Ovary (tissue), 3 donors: ENCODE data around the gene CCDC63.

Source experiments
- CTCF ChIP-seq, 3 donors: fragments of 450-650 bp in 2 of 3; fragments of 200-600 bp in 1 of 3; IDR thresholded peaks; one replicate each; pipeline versions ENCODE4 v1.5.1 to v1.8.0; 2016 to 2022; ENCODE audit warnings: antibody characterized with exemption in 3 of 3, mild to moderate bottlenecking in 1 of 3
- POLR2A ChIP-seq: fragments of 450-650 bp; IDR thresholded peaks from one replicate; pipeline ENCODE4 v1.6.1; 2017; ENCODE audit warnings: antibody characterized with exemption, mild to moderate bottlenecking, moderate library complexity
- donor health status: DM: no; HTN: no; CAD: no.

GRCh38 chr12:110933326-110933974 lies 86.7 kb downstream of the CCDC63 start:
- TF ChIP-seq CTCF (IDR thresholded peaks at IDR 0.05): no peak
- TF ChIP-seq POLR2A: no peak
